GM23338 (cell line): ENCODE measurements around the gene MYO1D. TPM values are rescaled to one million over a fixed set of nuclear protein-coding genes. Genes with fewer than 3 reads are reported as not detected.

Source experiments
- ATAC-seq: fragments of 200-7000 bp; cut with Tn5 transposase; 3 replicates; pipeline ENCODE4 v1.9.1; 2020
- DNase-seq: peaks from one replicate; pipeline ENCODE4 v3.0.0-alpha.2; 2015; ENCODE audit warnings: low spot score
- H2AFZ ChIP-seq: fragments of 200-600 bp; sonication (generic); 2 replicates; pipeline ENCODE4 v1.8.0; 2016; ENCODE audit warnings: antibody characterized with exemption, mild to moderate bottlenecking, moderate library complexity
- H3F3A ChIP-seq: fragments of 200-600 bp; sonication (generic); replicated peaks from 2 replicates; pipeline ENCODE4 v1.8.0; 2017; ENCODE audit warnings: antibody characterized with exemption, mixed run types, low read depth
- H3K27ac ChIP-seq: fragments of 200-600 bp; sonication (generic); 2 replicates; pipeline ENCODE4 v1.6.1; 2016; ENCODE audit warnings: low read depth
- H3K27me3 ChIP-seq: fragments of 200-600 bp; sonication (generic); 2 replicates; pipeline ENCODE4 v1.8.0; 2016; ENCODE audit warnings: mild to moderate bottlenecking, mixed run types, moderate library complexity; ENCODE audit not compliant: insufficient read depth
- H3K36me3 ChIP-seq: fragments of 200-600 bp; sonication (generic); 2 replicates; pipeline ENCODE4 v1.8.0; 2016; ENCODE audit warnings: mild to moderate bottlenecking; ENCODE audit not compliant: insufficient read depth
- H3K4me1 ChIP-seq: fragments of 200-600 bp; sonication (generic); 2 replicates; pipeline ENCODE4 v1.8.0; 2016; ENCODE audit warnings: mild to moderate bottlenecking, moderate library complexity; ENCODE audit not compliant: insufficient read depth
- H3K4me2 ChIP-seq: fragments of 200-600 bp; sonication (generic); 2 replicates; pipeline ENCODE4 v1.7.1; 2017; ENCODE audit warnings: mixed run types
- H3K4me3 ChIP-seq: fragments of 200-600 bp; sonication (generic); 2 replicates; pipeline ENCODE4 v1.6.1; 2016; ENCODE audit warnings: mixed run types
- H3K79me2 ChIP-seq: fragments of 200-600 bp; sonication (generic); replicated peaks from 2 replicates; pipeline ENCODE4 v1.8.0; 2017; ENCODE audit warnings: mild to moderate bottlenecking; ENCODE audit not compliant: insufficient read depth
- H3K9me2 ChIP-seq: fragments of 200-600 bp; sonication (generic); 2 replicates; pipeline ENCODE4 v1.8.0; 2017; ENCODE audit not compliant: insufficient read depth
- H4K20me1 ChIP-seq: fragments of 200-600 bp; sonication (generic); replicated peaks from 2 replicates; pipeline ENCODE4 v1.8.0; 2017; ENCODE audit warnings: mild to moderate bottlenecking; ENCODE audit not compliant: insufficient read depth
- H3K27ac Mint-ChIP-seq: 2 replicates; pipeline ENCODE4 v1.8.0; 2020; ENCODE audit warnings: inconsistent platforms, mild to moderate bottlenecking, moderate library complexity, mixed read lengths
- H3K27me3 Mint-ChIP-seq: 3 replicates; pipeline ENCODE4 v1.8.0; 2022; ENCODE audit warnings: low read depth, mild to moderate bottlenecking, moderate library complexity, mixed read lengths, inconsistent platforms; ENCODE audit not compliant: insufficient read depth, poor library complexity
- H3K36me3 Mint-ChIP-seq: 3 replicates; pipeline ENCODE4 v1.8.0; 2021; ENCODE audit warnings: low read depth, mild to moderate bottlenecking, inconsistent platforms, moderate library complexity, mixed read lengths
- H3K4me1 Mint-ChIP-seq: 3 replicates; pipeline ENCODE4 v1.8.0; 2020; ENCODE audit warnings: mild to moderate bottlenecking, inconsistent platforms, mixed read lengths
- H3K4me3 Mint-ChIP-seq: 3 replicates; pipeline ENCODE4 v1.8.0; 2021; ENCODE audit warnings: moderate library complexity, mild to moderate bottlenecking, inconsistent platforms, mixed read lengths
- H3K9me3 Mint-ChIP-seq: 3 replicates; pipeline ENCODE4 v1.8.0; 2020; ENCODE audit warnings: moderate library complexity, mild to moderate bottlenecking, inconsistent platforms, mixed read lengths
- CREB1 ChIP-seq: fragments of 250-450 bp; sonication (Bioruptor Pico); IDR thresholded peaks from 2 replicates; pipeline ENCODE4 v1.5.0; 2020; ENCODE audit warnings: low read depth, mild to moderate bottlenecking, moderate library complexity
- CTCF ChIP-seq, 2 experiments: fragments of 200-600 bp in 1 of 2; sonication (generic) in 1 of 2; conservative IDR thresholded peaks; 2 replicates each; pipeline versions ENCODE4 v1.5.1 to v1.6.1; 2016 to 2017; ENCODE audit warnings: antibody characterized with exemption in 2 of 2, low read depth in 2 of 2, mild to moderate bottlenecking in 2 of 2, moderate library complexity in 1 of 2
- ETS1 ChIP-seq: IDR thresholded peaks from 2 replicates; pipeline ENCODE4 v1.6.1; 2016; ENCODE audit warnings: antibody characterized with exemption
- EZH2 ChIP-seq: fragments of 200-600 bp; sonication (generic); IDR thresholded peaks from one replicate; pipeline ENCODE4 v1.8.0; 2017; ENCODE audit warnings: antibody characterized with exemption, mild to moderate bottlenecking, low read depth; ENCODE audit not compliant: unreplicated experiment
- EZH2phosphoT487 ChIP-seq: fragments of 200-600 bp; sonication (generic); IDR thresholded peaks from one replicate; pipeline ENCODE4 v1.8.1; 2018; ENCODE audit warnings: antibody characterized with exemption; ENCODE audit not compliant: unreplicated experiment
- JUNB ChIP-seq: IDR thresholded peaks from one replicate; pipeline ENCODE4 v1.6.1; 2016; ENCODE audit warnings: antibody characterized with exemption; ENCODE audit not compliant: unreplicated experiment
- NANOG ChIP-seq: IDR thresholded peaks from 2 replicates; pipeline ENCODE4 v1.6.1; 2016; ENCODE audit warnings: antibody characterized with exemption, borderline replicate concordance
- POLR2AphosphoS5 ChIP-seq: IDR thresholded peaks from 2 replicates; pipeline ENCODE4 v1.6.1; 2016; ENCODE audit warnings: antibody characterized with exemption, low read depth
- REST ChIP-seq: IDR thresholded peaks from one replicate; pipeline ENCODE4 v1.6.1; 2018; ENCODE audit warnings: antibody characterized with exemption; ENCODE audit not compliant: unreplicated experiment
- STAT1 ChIP-seq: IDR thresholded peaks from one replicate; pipeline ENCODE4 v1.6.1; 2016; ENCODE audit warnings: antibody characterized with exemption; ENCODE audit not compliant: unreplicated experiment
- ZNF114 ChIP-seq: fragments of 250-450 bp; sonication (Bioruptor Pico); IDR thresholded peaks from 2 replicates; pipeline ENCODE4 v1.5.0; 2020; ENCODE audit warnings: mild to moderate bottlenecking, moderate library complexity
- ZNF331 ChIP-seq: fragments of 250-450 bp; sonication (Bioruptor Pico); IDR thresholded peaks from 2 replicates; pipeline ENCODE4 v1.5.0; 2020; ENCODE audit warnings: low read depth, mild to moderate bottlenecking, moderate library complexity
- ZNF462 ChIP-seq: fragments of 250-450 bp; sonication (Bioruptor Pico); IDR thresholded peaks from 2 replicates; pipeline ENCODE4 v1.5.0; 2020; ENCODE audit warnings: mild to moderate bottlenecking, moderate library complexity
- polyA plus RNA-seq: library from polyadenylated mRNA; unstranded; fragments of >200 nt; fragmentation: Nextera tagmentation; extraction: Ambion mirVana; gene quantifications from 2 replicates; pipeline ENCODE4 v1.2.1, GENCODE V29; 2016
- total RNA-seq: library from RNA; depleted of rRNA; stranded (reverse); fragments of >200 nt; shearing (Covaris generic); gene quantifications from 2 replicates; pipeline ENCODE4 v1.2.3, GENCODE V29; 2014

MYO1D gene
- total and polyA plus RNA-seq, 2 experiments from 2014 or later: 8.6 to 28.6 TPM

GRCh38 chr17:32913593-32913992 lies 36.7 kb upstream of the MYO1D start:
- peaks cover 4% of the 10 kb centered on the region for H3K27me3 Mint-ChIP-seq
- ATAC-seq: no peak
- no peaks in the 10 kb centered on the region for H3K36me3 Mint-ChIP-seq

More at GRCh38 chr17:32913593-32913992, 36.7 kb upstream of the MYO1D start:
- Histone ChIP-seq H3F3A (0 out of 2 replicates have a peak, but pooled peaks cover 3% of the 10 kb centered on the region), H3K4me2 (no peak overlapping the region), H3K36me3 (no peaks in the 10 kb centered on the region), H3K27ac (no peak overlapping the region), H3K4me3 (no peak overlapping the region), H3K79me2 (no peaks in the 10 kb centered on the region), H2AFZ (no peak overlapping the region), H3K27me3 (no peaks in the 10 kb centered on the region), H3K9me2 (no peaks in the 10 kb centered on the region), H4K20me1 (no peaks in the 10 kb centered on the region), H3K4me1 (peaks cover 13% of the 10 kb centered on the region)
- Mint-ChIP-seq H3K4me3 (no peak overlapping the region), H3K4me1 (peaks cover 23% of the 10 kb centered on the region), H3K9me3 (no peaks in the 10 kb centered on the region), H3K27ac (no peak overlapping the region)
- TF ChIP-seq NANOG: no peak
- TF ChIP-seq POLR2AphosphoS5: no peak
- TF ChIP-seq ZNF114 (CRISPR knock-in tag): no peak
- no peak for TF ChIP-seq CREB1 (CRISPR knock-in tag)
- TF ChIP-seq REST: no peak
- no peak for TF ChIP-seq ETS1
- TF ChIP-seq CTCF (conservative IDR thresholded peaks at IDR 0.05; ENCODE audit: low read depth in 2 of 2): no peak
- no peak for TF ChIP-seq EZH2
- no peak for TF ChIP-seq ZNF462 (CRISPR knock-in tag)
- no peak for TF ChIP-seq EZH2phosphoT487
- TF ChIP-seq ZNF331: no peak
- no peak for TF ChIP-seq JUNB
- no peak for TF ChIP-seq STAT1
- no peak for DNase-seq
